HEK293 (cell line): ENCODE results near the gene TSPAN10.

Source experiments
- GLI4 ChIP-seq: fragments of 450-650 bp; formaldehyde crosslinking; IDR thresholded peaks from 2 replicates; pipeline ENCODE4 v1.5.1; 2016; ENCODE audit warnings: missing biosample characterization, missing genetic modification characterization
- HOXD13 ChIP-seq: sonication (generic); formaldehyde crosslinking; IDR thresholded peaks from 2 replicates; pipeline ENCODE4 v1.8.0; 2022; ENCODE audit warnings: missing genetic modification reagents, borderline replicate concordance
- IKZF3 ChIP-seq: fragments of 450-650 bp; IDR thresholded peaks from 2 replicates; pipeline ENCODE4 v1.5.0; 2018; ENCODE audit warnings: missing biosample characterization, mild to moderate bottlenecking, missing genetic modification characterization, moderate library complexity
- PATZ1 ChIP-seq: fragments of 450-650 bp; formaldehyde crosslinking; IDR thresholded peaks from 2 replicates; pipeline ENCODE4 v1.5.1; 2016; ENCODE audit warnings: missing biosample characterization, missing genetic modification characterization
- PBX3 ChIP-seq: sonication (generic); formaldehyde crosslinking; IDR thresholded peaks from 2 replicates; pipeline ENCODE4 v1.8.1; 2022; ENCODE audit warnings: mild to moderate bottlenecking, moderate library complexity, missing genetic modification reagents
- RBAK ChIP-seq: fragments of 450-650 bp; formaldehyde crosslinking; IDR thresholded peaks from 2 replicates; pipeline ENCODE4 v1.5.1; 2016; ENCODE audit warnings: missing biosample characterization, missing genetic modification characterization
- YY1 ChIP-seq: fragments of 450-650 bp; formaldehyde crosslinking; IDR thresholded peaks from 2 replicates; pipeline ENCODE4 v1.5.1; 2018; ENCODE audit warnings: missing biosample characterization, missing genetic modification characterization
- ZEB2 ChIP-seq: fragments of 450-650 bp; formaldehyde crosslinking; IDR thresholded peaks from 2 replicates; pipeline ENCODE4 v1.5.1; 2016; ENCODE audit warnings: missing biosample characterization, missing genetic modification characterization
- ZFHX2 ChIP-seq: fragments of 450-650 bp; formaldehyde crosslinking; conservative IDR thresholded peaks from 2 replicates; pipeline ENCODE4 v1.5.1; 2016; ENCODE audit warnings: missing biosample characterization, missing genetic modification characterization
- ZFP3 ChIP-seq: fragments of 450-650 bp; formaldehyde crosslinking; IDR thresholded peaks from 2 replicates; pipeline ENCODE4 v1.5.1; 2016; ENCODE audit warnings: low read depth, missing biosample characterization, missing genetic modification characterization
- ZFP37 ChIP-seq: fragments of 450-650 bp; formaldehyde crosslinking; IDR thresholded peaks from 2 replicates; pipeline ENCODE4 v1.5.1; 2016; ENCODE audit warnings: missing biosample characterization, missing genetic modification characterization
- ZFP41 ChIP-seq: fragments of 450-650 bp; formaldehyde crosslinking; IDR thresholded peaks from 2 replicates; pipeline ENCODE4 v1.5.1; 2016; ENCODE audit warnings: missing biosample characterization, missing genetic modification characterization, borderline replicate concordance
- ZFP69B ChIP-seq: fragments of 450-650 bp; formaldehyde crosslinking; IDR thresholded peaks from 2 replicates; pipeline ENCODE4 v1.5.1; 2016; ENCODE audit warnings: missing biosample characterization, missing genetic modification characterization
- ZIC2 ChIP-seq: fragments of 450-650 bp; formaldehyde crosslinking; IDR thresholded peaks from 2 replicates; pipeline ENCODE4 v1.5.1; 2016; ENCODE audit warnings: missing biosample characterization, missing genetic modification characterization
- ZNF140 ChIP-seq: fragments of 450-650 bp; formaldehyde crosslinking; IDR thresholded peaks from 2 replicates; pipeline ENCODE4 v1.5.1; 2016; ENCODE audit warnings: missing biosample characterization, missing genetic modification characterization
- ZNF16 ChIP-seq: fragments of 450-650 bp; formaldehyde crosslinking; IDR thresholded peaks from 2 replicates; pipeline ENCODE4 v1.5.1; 2016; ENCODE audit warnings: low read depth, missing biosample characterization, missing genetic modification characterization
- ZNF274 ChIP-seq, 2 experiments: fragments of 200-500 bp in 1 of 2; fragments of 450-650 bp in 1 of 2; sonication (Bioruptor generic) in 1 of 2; formaldehyde crosslinking in 1 of 2; IDR thresholded peaks; 2 replicates each; pipeline versions ENCODE4 v1.5.1 to v1.6.1; 2014 to 2016; ENCODE audit warnings: borderline replicate concordance in 1 of 2, inconsistent platforms in 1 of 2, low read length in 1 of 2, missing biosample characterization in 1 of 2, missing genetic modification characterization in 1 of 2
- ZNF280D ChIP-seq: fragments of 450-650 bp; formaldehyde crosslinking; IDR thresholded peaks from 2 replicates; pipeline ENCODE4 v1.5.1; 2016; ENCODE audit warnings: missing biosample characterization, missing genetic modification characterization
- ZNF394 ChIP-seq: fragments of 450-650 bp; formaldehyde crosslinking; IDR thresholded peaks from 2 replicates; pipeline ENCODE4 v1.5.1; 2016; ENCODE audit warnings: missing biosample characterization, missing genetic modification characterization, mild to moderate bottlenecking, moderate library complexity, borderline replicate concordance
- ZNF449 ChIP-seq: fragments of 450-650 bp; formaldehyde crosslinking; IDR thresholded peaks from 2 replicates; pipeline ENCODE4 v1.5.1; 2017; ENCODE audit warnings: missing biosample characterization, mild to moderate bottlenecking, missing genetic modification characterization, moderate library complexity
- ZNF513 ChIP-seq: fragments of 450-650 bp; IDR thresholded peaks from 2 replicates; pipeline ENCODE4 v1.5.1; 2018; ENCODE audit warnings: missing biosample characterization, missing genetic modification characterization
- ZNF549 ChIP-seq: fragments of 450-650 bp; IDR thresholded peaks from 2 replicates; pipeline ENCODE4 v1.5.1; 2018; ENCODE audit warnings: missing biosample characterization, missing genetic modification characterization, mild to moderate bottlenecking, inconsistent platforms, moderate library complexity
- ZNF558 ChIP-seq: fragments of 450-650 bp; formaldehyde crosslinking; IDR thresholded peaks from 2 replicates; pipeline ENCODE4 v1.5.1; 2016; ENCODE audit warnings: missing biosample characterization, missing genetic modification characterization
- ZNF596 ChIP-seq: fragments of 450-650 bp; IDR thresholded peaks from 2 replicates; pipeline ENCODE4 v1.5.0; 2018; ENCODE audit warnings: missing biosample characterization, mild to moderate bottlenecking, missing genetic modification characterization, moderate library complexity
- ZNF600 ChIP-seq: fragments of 450-650 bp; formaldehyde crosslinking; IDR thresholded peaks from 2 replicates; pipeline ENCODE4 v1.5.1; 2016; ENCODE audit warnings: missing biosample characterization, missing genetic modification characterization
- ZNF621 ChIP-seq: fragments of 450-650 bp; formaldehyde crosslinking; IDR thresholded peaks from 2 replicates; pipeline ENCODE4 v1.5.1; 2017; ENCODE audit warnings: missing biosample characterization, missing genetic modification characterization
- ZNF645 ChIP-seq: fragments of 450-650 bp; formaldehyde crosslinking; IDR thresholded peaks from 2 replicates; pipeline ENCODE4; 2016; ENCODE audit warnings: missing biosample characterization, missing genetic modification characterization
- ZNF664 ChIP-seq: fragments of 450-650 bp; formaldehyde crosslinking; IDR thresholded peaks from 2 replicates; pipeline ENCODE4 v1.5.1; 2016; ENCODE audit warnings: missing biosample characterization, missing genetic modification characterization
- ZNF76 ChIP-seq: fragments of 450-650 bp; formaldehyde crosslinking; IDR thresholded peaks from 2 replicates; pipeline ENCODE4; 2016; ENCODE audit warnings: low read depth, missing biosample characterization, missing genetic modification characterization, borderline replicate concordance
- ZNF785 ChIP-seq: fragments of 450-650 bp; formaldehyde crosslinking; IDR thresholded peaks from 2 replicates; pipeline ENCODE4 v1.5.1; 2016; ENCODE audit warnings: missing biosample characterization, missing genetic modification characterization
- ZNF791 ChIP-seq: fragments of 450-650 bp; formaldehyde crosslinking; IDR thresholded peaks from 2 replicates; pipeline ENCODE4 v1.5.1; 2016; ENCODE audit warnings: missing biosample characterization, missing genetic modification characterization

The TSPAN10 gene

GRCh38 chr17:81681672-81682071 is 44.7 kb downstream of the TSPAN10 start (continued):
- no peak for TF ChIP-seq ZNF280D (tag by site-specific recombination)
- no peak for TF ChIP-seq ZFP37 (tag by site-specific recombination)
- TF ChIP-seq ZNF549: no peak
- no peak for TF ChIP-seq HOXD13 (CRISPR knock-in tag)
- no peak for TF ChIP-seq ZNF449 (tag by site-specific recombination)
- peak; percentile 80 for TF ChIP-seq ZNF600
- TF ChIP-seq RBAK (tag by site-specific recombination): no peak
- TF ChIP-seq ZNF558: no peak
- no peak for TF ChIP-seq ZNF16 (tag by site-specific recombination)
- no peak for TF ChIP-seq ZNF645 (tag by site-specific recombination)
- TF ChIP-seq ZIC2 (tag by site-specific recombination): peak; percentile 93
- TF ChIP-seq ZFP41 (tag by site-specific recombination): no peak
- no peak for TF ChIP-seq ZFP3
- TF ChIP-seq ZEB2 (tag by site-specific recombination): 0 out of 2 replicates have a peak, but pooled peaks have one; percentile 33
- TF ChIP-seq ZFP69B (tag by site-specific recombination): no peak
- no peak for TF ChIP-seq ZNF274 (IDR thresholded peaks at IDR 0.05; ENCODE audit: low read length)
- TF ChIP-seq ZNF274 (tag by site-specific recombination; IDR thresholded peaks at IDR 0.05; ENCODE audit: borderline replicate concordance): no peak
- no peak for TF ChIP-seq YY1 (tag by site-specific recombination)
- no peak for TF ChIP-seq ZNF785
- TF ChIP-seq IKZF3 (tag by site-specific recombination): 0 out of 2 replicates have a peak, but pooled peaks have one; percentile 35
- TF ChIP-seq ZNF394 (tag by site-specific recombination): no peak
- no peak for TF ChIP-seq ZNF621 (tag by site-specific recombination)
- peak; percentile 9; the same call in 1 of the 2 replicates for TF ChIP-seq ZFHX2
- no peak for TF ChIP-seq PBX3 (CRISPR knock-in tag)
- TF ChIP-seq GLI4: no peak
- TF ChIP-seq ZNF664: no peak
- TF ChIP-seq ZNF140: no peak
- no peak for TF ChIP-seq ZNF791 (tag by site-specific recombination)
- TF ChIP-seq ZNF596 (tag by site-specific recombination): no peak
- no peak for TF ChIP-seq ZNF76 (tag by site-specific recombination)
- 0 out of 2 replicates have a peak, but pooled peaks have one; percentile 33 for TF ChIP-seq PATZ1 (tag by site-specific recombination)
- no peak for TF ChIP-seq ZNF513 (tag by site-specific recombination)
